Measurements from ENCODE around the gene BTBD9. TPM values are rescaled to one million over a fixed set of nuclear protein-coding genes. Genes with fewer than 3 reads are reported as not detected.

The BTBD9 gene
- total RNA-seq, 1 donor from 2014 or later = 18.1 TPM

DNA sequence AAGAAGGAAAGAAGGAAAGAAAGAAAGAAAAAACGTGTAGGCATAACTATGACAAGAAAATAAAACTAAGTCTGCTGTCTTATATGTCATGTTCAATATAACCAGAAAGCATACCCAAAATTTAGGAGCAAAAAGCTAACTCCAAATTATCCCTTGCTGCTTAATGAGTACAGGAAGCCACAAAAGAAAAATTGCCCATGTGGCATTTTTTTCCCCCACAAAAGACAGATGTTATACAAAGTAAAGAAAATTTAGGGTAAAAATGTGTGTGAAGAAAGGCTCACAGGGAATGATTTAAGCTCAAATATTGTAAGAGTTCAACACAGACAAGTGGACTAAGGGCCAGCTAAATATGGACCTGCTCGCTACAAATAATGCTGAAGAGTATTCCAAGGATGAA lies 263.8 kb downstream of the BTBD9 start:
- TF ChIP-seq, protein P1, sequence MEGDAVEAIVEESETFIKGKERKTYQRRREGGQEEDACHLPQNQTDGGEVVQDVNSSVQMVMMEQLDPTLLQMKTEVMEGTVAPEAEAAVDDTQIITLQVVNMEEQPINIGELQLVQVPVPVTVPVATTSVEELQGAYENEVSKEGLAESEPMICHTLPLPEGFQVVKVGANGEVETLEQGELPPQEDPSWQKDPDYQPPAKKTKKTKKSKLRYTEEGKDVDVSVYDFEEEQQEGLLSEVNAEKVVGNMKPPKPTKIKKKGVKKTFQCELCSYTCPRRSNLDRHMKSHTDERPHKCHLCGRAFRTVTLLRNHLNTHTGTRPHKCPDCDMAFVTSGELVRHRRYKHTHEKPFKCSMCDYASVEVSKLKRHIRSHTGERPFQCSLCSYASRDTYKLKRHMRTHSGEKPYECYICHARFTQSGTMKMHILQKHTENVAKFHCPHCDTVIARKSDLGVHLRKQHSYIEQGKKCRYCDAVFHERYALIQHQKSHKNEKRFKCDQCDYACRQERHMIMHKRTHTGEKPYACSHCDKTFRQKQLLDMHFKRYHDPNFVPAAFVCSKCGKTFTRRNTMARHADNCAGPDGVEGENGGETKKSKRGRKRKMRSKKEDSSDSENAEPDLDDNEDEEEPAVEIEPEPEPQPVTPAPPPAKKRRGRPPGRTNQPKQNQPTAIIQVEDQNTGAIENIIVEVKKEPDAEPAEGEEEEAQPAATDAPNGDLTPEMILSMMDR (IDR thresholded peaks at IDR 0.05) = no peak
- Mint-ChIP-seq H3K4me1 (ENCODE audit: unreplicated experiment) (peaks cover 17% of the 10 kb centered on the region), H3K27me3 (ENCODE audit: unreplicated experiment) (no peaks in the 10 kb centered on the region), H3K27ac (ENCODE audit: unreplicated experiment) (no peak overlapping the region), H3K36me3 (ENCODE audit: unreplicated experiment) (no peaks in the 10 kb centered on the region), H3K9me3 (ENCODE audit: unreplicated experiment) (no peaks in the 10 kb centered on the region), H3K4me3 (ENCODE audit: unreplicated experiment) (no peak overlapping the region)
- no peak for DNase-seq (ENCODE audit: extremely low spot score, unreplicated experiment)

DNA sequence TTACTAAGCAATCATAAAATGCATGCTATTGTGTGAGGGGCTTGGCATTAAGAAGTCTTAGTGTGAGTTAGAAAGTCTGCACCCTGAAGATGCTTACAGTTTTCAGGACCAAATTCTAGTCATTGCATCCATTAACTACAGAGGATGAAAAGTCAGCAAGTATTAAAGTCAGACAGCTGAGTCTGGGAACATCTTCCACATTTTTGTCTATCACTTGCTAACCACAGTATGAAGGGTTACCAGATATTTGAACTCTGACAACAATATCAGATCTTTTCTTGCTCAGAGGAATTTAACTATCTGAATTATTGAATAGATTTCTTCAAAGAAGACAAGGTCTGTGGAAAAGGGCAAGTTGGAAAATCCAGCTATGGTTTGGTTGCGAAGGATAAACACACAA lies 264.4 kb downstream of the BTBD9 start:
- H3K4me1 Mint-ChIP-seq (ENCODE audit: unreplicated experiment) = peaks cover 23% of the 10 kb centered on the region
- no peak for DNase-seq (ENCODE audit: extremely low spot score, unreplicated experiment)
- no peaks in the 10 kb centered on the region for H3K36me3 Mint-ChIP-seq (ENCODE audit: unreplicated experiment)
- no peaks in the 10 kb centered on the region for H3K9me3 Mint-ChIP-seq (ENCODE audit: unreplicated experiment)
- H3K4me3 Mint-ChIP-seq (ENCODE audit: unreplicated experiment) = no peak overlapping the region
- TF ChIP-seq, protein P1 (IDR thresholded peaks at IDR 0.05) = no peak
- no peaks in the 10 kb centered on the region for H3K27me3 Mint-ChIP-seq (ENCODE audit: unreplicated experiment)
- no peak overlapping the region for H3K27ac Mint-ChIP-seq (ENCODE audit: unreplicated experiment)

DNA sequence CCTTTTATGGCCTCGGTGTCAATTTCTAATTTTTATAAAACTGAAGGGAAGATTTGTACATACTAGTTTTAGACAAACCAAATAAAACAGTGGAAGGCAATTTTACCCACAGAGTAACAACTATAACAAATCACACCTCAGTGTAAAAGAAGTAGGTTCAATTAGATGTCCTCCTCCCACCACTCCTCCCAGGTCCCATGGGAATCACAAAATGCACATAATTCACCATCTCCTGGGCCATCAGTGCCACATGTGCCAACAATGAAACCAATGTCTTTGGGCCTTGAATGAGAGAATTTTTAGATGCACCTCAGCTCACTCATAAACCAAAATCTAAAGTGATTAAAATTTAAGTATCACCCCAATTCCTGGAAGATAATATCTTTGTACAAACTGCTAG lies 267.8 kb downstream of the BTBD9 start:
- peaks cover 26% of the 10 kb centered on the region for H3K4me1 Mint-ChIP-seq (ENCODE audit: unreplicated experiment)
- no peak overlapping the region for H3K27ac Mint-ChIP-seq (ENCODE audit: unreplicated experiment)
- DNase-seq (ENCODE audit: extremely low spot score, unreplicated experiment) = no peak
- H3K9me3 Mint-ChIP-seq (ENCODE audit: unreplicated experiment) = no peaks in the 10 kb centered on the region
- TF ChIP-seq, protein P1 (IDR thresholded peaks at IDR 0.05) = no peak
- H3K4me3 Mint-ChIP-seq (ENCODE audit: unreplicated experiment) = no peak overlapping the region
- no peaks in the 10 kb centered on the region for H3K36me3 Mint-ChIP-seq (ENCODE audit: unreplicated experiment)
- H3K27me3 Mint-ChIP-seq (ENCODE audit: unreplicated experiment) = no peaks in the 10 kb centered on the region

DNA sequence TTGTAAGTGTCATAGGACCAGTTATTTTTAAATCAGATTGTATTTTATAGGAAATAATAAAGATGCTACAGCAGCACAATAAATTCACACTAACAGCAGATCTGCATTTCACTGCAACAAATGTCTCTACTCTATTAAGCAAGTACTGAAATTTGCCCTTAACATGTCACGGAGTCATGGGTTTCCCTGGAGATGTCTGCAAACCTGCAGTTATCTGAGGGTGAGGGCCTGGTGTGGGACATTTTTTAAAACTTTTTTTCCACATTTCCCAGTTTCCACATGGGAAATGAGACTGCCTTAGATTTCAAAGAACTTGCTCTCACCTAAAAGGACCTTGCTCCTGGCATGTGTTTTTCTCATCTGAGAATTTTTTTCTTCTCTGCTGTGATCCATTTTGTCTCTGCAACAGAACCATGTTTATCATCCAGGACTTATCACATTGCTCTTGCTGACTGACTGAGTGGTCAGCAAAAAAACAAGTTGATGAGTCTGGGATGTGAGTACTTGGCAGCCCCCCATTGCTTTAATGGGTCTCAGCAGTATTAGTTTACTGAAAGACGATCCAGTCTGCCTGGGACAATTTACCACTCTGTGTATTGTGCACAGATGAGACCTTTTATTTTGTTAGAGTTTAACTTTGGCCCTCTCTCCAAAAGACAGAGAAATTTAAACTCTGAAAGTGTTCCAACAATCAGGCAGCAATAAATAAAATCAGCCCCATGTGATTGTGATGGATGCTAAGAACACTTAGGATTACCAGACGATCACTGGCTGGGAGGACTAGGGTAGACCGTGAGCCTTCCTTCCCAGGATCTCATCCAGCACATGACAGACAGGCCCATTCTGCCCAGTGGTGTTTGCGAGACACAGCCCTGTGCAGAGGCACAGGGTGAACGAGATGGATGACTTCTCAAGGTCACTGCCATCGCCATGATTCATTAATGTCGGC lies 268.8 kb downstream of the BTBD9 start:
- H3K27ac Mint-ChIP-seq (ENCODE audit: unreplicated experiment) = no peak overlapping the region
- no peak overlapping the region for H3K4me3 Mint-ChIP-seq (ENCODE audit: unreplicated experiment)
- no peaks in the 10 kb centered on the region for H3K36me3 Mint-ChIP-seq (ENCODE audit: unreplicated experiment)
- H3K27me3 Mint-ChIP-seq (ENCODE audit: unreplicated experiment) = no peaks in the 10 kb centered on the region
- no peak for DNase-seq (ENCODE audit: extremely low spot score, unreplicated experiment)
- TF ChIP-seq, protein P1 (IDR thresholded peaks at IDR 0.05) = no peak
- no peaks in the 10 kb centered on the region for H3K9me3 Mint-ChIP-seq (ENCODE audit: unreplicated experiment)
- H3K4me1 Mint-ChIP-seq (ENCODE audit: unreplicated experiment) = peaks cover 26% of the 10 kb centered on the region

DNA sequence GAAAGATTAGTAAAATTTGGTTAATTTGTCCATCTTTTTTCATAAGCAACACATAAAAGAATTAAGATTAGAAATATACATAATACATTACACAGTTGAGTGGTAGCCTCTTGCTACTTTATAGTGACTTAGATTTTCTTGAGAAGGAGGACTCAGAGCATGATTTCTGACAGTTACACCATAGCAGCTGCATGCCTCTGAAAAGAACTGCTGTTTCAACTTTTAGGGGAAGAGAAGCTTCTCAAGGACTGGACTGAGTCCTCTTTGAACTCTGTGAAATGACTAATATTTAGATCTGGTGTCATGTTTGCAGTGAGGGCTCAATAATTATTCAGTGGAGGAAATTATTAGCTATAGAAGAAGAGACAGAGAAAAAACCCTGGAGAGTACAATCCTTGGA lies 272.5 kb downstream of the BTBD9 start:
- Mint-ChIP-seq H3K4me1 (ENCODE audit: unreplicated experiment) (peaks cover 19% of the 10 kb centered on the region), H3K36me3 (ENCODE audit: unreplicated experiment) (no peaks in the 10 kb centered on the region), H3K27ac (ENCODE audit: unreplicated experiment) (no peak overlapping the region), H3K4me3 (ENCODE audit: unreplicated experiment) (no peak overlapping the region), H3K9me3 (ENCODE audit: unreplicated experiment) (no peaks in the 10 kb centered on the region), H3K27me3 (ENCODE audit: unreplicated experiment) (no peaks in the 10 kb centered on the region)
- TF ChIP-seq, protein P1 (IDR thresholded peaks at IDR 0.05) = no peak
- no peak for DNase-seq (ENCODE audit: extremely low spot score, unreplicated experiment)

Data from osteocyte (in vitro differentiated cells).